Subcutaneous abdominal adipose tissue (tissue), 5 donors: ENCODE measurements around the gene TLE4.

Experiments
- H3K27ac ChIP-seq: one replicate; pipeline ENCODE4 v1.7.0; 2013; ENCODE audit warnings: low read depth, mild to moderate bottlenecking, inconsistent platforms, low read length, moderate library complexity
- H3K27me3 ChIP-seq, 5 donors: one replicate each; pipeline ENCODE4 v1.7.0; 2013; ENCODE audit warnings: low read length in 5 of 5, inconsistent platforms in 1 of 5; ENCODE audit not compliant: control insufficient read depth in 5 of 5, insufficient read depth in 4 of 5
- H3K36me3 ChIP-seq, 5 donors: one replicate each; pipeline ENCODE4 v1.7.0; 2013; ENCODE audit warnings: low read length in 5 of 5; ENCODE audit not compliant: control insufficient read depth in 5 of 5, insufficient read depth in 5 of 5
- H3K4me1 ChIP-seq, 5 donors: one replicate each; pipeline ENCODE4 v1.7.0; 2013; ENCODE audit warnings: low read length in 5 of 5, mild to moderate bottlenecking in 3 of 5, moderate library complexity in 1 of 5; ENCODE audit not compliant: control insufficient read depth in 5 of 5, insufficient read depth in 5 of 5
- H3K4me3 ChIP-seq, 5 donors: one replicate each; pipeline ENCODE4 v1.7.0; 2013; ENCODE audit warnings: low read length in 5 of 5, low read depth in 1 of 5
- H3K9ac ChIP-seq, 5 donors: one replicate each; pipeline ENCODE4 v1.7.0; 2013; ENCODE audit warnings: low read length in 5 of 5, mild to moderate bottlenecking in 4 of 5, moderate library complexity in 3 of 5
- H3K9me3 ChIP-seq, 5 donors: one replicate each; pipeline ENCODE4 v1.7.0; 2013; ENCODE audit warnings: low read length in 5 of 5; ENCODE audit not compliant: control insufficient read depth in 5 of 5
- donor health status: healthy.
- donor health status: healthy.
- donor health status: healthy.
- donor health status: healthy.
- donor health status: healthy.

Gene TLE4

DNA sequence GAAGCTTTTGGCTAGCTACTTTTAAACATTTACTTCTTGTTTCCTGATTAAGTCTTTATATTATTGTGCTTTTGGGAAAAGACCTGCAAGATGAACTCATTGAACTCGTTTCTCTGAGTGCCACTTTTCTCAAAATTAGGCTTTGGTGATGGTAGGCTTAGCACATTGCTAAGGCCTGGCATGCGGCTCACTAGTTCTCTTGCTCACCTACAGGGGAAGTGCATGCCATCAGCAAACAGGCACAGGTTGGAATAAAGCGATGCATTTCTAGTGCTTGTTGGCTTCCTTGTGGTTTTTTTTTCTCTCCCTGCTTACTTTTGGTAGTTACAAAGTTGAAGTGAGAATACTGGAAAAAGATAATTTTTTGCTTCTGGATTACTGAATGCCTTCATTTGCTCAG is 41.4 kb downstream of the TLE4 start:
- H3K9ac ChIP-seq = no peak overlapping the region
- no peaks in the 10 kb centered on the region for H3K27me3 ChIP-seq
- peaks cover 0 to 22% (median 18%) of the 10 kb centered on the region in 5 donors for H3K4me1 ChIP-seq
- H3K4me3 ChIP-seq = no peak overlapping the region
- no peak overlapping the region for H3K27ac ChIP-seq
- no peaks in the 10 kb centered on the region for H3K36me3 ChIP-seq
- no peaks in the 10 kb centered on the region for H3K9me3 ChIP-seq

DNA sequence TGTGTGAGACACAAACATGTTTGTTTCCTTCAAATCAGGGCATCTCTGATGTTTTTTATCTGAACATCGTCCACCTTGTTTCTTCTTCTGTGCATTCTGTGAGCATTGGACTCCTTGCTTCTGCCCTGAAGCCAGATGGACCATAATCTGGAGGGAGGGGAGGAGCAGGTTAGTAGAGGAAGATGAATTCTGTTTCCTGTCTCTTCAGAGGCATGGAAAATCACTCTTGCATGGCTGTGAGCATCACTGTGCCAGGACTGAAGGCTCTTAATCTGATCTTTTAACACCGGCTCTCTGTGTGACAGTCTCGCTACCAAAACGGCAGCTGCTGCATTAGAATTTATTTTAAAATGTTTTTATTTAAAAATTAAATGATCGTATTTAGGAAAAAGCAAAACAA is 43.3 kb downstream of the TLE4 start:
- Histone ChIP-seq H3K9me3 (no peaks in the 10 kb centered on the region), H3K36me3 (no peaks in the 10 kb centered on the region), H3K4me3 (no peak overlapping the region), H3K4me1 (peaks cover 0 to 22% (median 18%) of the 10 kb centered on the region in 5 donors), H3K9ac (no peak overlapping the region), H3K27me3 (no peaks in the 10 kb centered on the region), H3K27ac (no peak overlapping the region)

DNA sequence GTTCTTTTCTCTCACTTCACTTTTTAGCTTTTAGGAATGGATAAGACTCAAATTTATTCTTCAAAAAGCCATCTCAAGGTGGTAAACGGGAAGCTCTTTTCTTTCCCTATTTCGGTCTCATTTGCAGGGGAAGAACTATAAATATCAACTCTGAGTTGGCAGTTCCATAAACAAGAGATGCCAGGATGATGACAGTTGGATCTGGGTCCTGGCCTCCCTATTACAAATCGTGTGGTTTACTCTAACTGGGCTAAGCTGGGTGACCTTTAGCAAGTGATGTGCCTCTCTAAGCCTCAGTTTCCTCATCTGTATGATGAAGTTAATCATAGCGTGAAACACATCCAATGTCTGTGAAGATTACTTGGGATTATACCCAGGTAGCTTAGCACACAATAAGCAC is 44.2 kb downstream of the TLE4 start:
- H3K4me3 ChIP-seq = no peak overlapping the region
- no peaks in the 10 kb centered on the region for H3K27me3 ChIP-seq
- no peak overlapping the region for H3K27ac ChIP-seq
- no peak overlapping the region for H3K9ac ChIP-seq
- no peaks in the 10 kb centered on the region for H3K9me3 ChIP-seq
- H3K36me3 ChIP-seq = no peaks in the 10 kb centered on the region
- H3K4me1 ChIP-seq = peaks cover 0 to 20% (median 16%) of the 10 kb centered on the region in 5 donors

DNA sequence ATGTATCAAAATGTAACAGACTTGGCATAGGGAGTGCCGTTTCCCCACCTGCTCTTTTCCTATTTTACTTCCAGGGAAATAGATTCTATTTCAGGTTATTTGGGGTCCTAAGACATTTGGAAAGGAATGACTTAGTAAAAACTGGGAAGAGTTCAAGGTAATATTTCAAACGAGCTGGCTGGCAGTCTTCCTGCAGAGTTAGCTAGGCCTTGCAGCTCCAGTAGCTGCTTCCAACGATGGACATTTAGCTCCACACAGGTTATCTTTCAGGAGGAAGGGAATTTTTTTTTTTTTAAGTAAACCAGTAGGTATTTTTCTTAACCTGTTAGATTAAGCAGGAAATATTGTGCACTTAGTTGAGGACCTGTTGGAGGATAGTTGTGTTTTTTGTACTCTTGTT is 45.2 kb downstream of the TLE4 start:
- Histone ChIP-seq H3K9me3 (no peaks in the 10 kb centered on the region), H3K27me3 (no peaks in the 10 kb centered on the region), H3K36me3 (no peaks in the 10 kb centered on the region), H3K27ac (no peak overlapping the region), H3K4me1 (peaks cover 0 to 16% (median 11%) of the 10 kb centered on the region in 5 donors), H3K4me3 (no peak overlapping the region), H3K9ac (no peak overlapping the region)

DNA sequence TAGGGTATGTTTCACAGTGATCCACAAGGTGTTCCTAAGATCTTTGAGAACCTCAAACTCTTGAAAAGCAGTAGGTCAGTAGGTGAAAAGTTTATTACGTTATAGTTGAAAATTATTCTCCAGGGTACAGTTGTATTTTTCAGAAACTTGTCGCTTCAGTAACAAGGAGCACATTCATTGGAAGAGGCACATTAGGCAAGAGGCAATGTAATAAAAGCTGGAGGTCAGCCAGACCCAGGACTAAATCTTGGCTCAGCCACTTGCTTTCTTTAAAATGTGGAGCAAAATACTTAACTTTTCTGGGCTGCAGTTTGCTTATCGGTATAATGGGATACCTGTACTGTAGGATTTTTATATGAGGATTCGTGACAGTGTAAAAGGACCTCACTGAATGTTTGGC is 45.6 kb downstream of the TLE4 start:
- Histone ChIP-seq H3K9me3 (no peaks in the 10 kb centered on the region), H3K4me3 (no peak overlapping the region), H3K4me1 (peaks cover 0 to 16% (median 10%) of the 10 kb centered on the region in 5 donors), H3K9ac (no peak overlapping the region), H3K27me3 (no peaks in the 10 kb centered on the region), H3K27ac (no peak overlapping the region), H3K36me3 (no peaks in the 10 kb centered on the region)

DNA sequence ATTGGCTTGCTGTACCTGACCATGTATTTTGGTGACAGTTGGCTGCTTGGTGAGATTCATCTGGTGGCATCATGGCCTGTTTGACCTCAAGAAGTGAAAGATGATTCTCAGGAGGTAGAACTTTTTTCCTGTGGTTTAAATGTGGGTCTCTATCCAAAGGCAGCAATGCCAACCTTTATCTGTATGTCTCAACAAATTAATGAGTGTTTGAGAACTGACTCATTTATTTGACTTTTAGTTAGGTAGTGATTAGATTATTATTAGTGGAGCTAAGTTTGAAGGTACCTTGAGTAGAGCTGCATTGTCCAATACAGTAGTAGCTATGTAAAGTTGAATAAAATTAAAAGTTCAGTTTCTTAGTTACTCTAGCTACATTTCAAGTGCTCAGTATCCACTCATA is 48.2 kb downstream of the TLE4 start:
- no peak overlapping the region for H3K4me3 ChIP-seq
- H3K9me3 ChIP-seq = no peaks in the 10 kb centered on the region
- no peak overlapping the region for H3K27ac ChIP-seq
- no peaks in the 10 kb centered on the region for H3K27me3 ChIP-seq
- H3K4me1 ChIP-seq = peaks cover 0 to 18% (median 11%) of the 10 kb centered on the region in 5 donors
- no peak overlapping the region for H3K9ac ChIP-seq
- H3K36me3 ChIP-seq = no peaks in the 10 kb centered on the region

DNA sequence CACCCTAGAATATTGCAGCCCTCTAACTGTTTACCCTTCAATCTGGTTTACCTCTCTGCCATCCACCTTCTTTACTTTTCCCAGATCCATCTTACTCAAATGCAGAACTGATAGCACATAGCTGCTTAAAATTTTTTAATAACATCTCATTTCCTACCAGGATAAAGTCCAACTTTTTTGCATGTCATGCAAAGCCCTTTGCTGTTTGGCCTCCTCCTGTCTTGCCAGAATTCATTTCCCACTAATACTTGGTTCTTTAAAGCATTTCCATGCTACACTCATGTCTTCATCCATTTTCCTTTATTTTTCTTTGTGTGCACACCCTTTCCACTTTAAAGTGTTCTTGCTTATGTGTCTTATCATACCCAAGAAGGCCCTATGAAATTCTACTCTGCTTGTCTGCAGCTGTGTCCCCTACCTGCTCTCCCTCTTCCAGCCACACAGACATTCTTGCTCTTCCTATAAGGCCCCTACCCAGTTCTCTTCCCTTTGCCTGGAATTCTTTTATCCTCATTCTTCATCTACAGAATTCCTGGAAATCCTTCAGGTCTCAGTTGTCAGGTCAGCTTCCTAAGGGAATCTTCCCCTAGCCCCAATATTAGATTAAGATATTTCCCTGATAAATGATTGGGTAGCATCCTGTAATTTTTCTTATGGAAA is 50.3 kb downstream of the TLE4 start:
- Histone ChIP-seq H3K9ac (no peak overlapping the region), H3K27ac (no peak overlapping the region), H3K36me3 (no peaks in the 10 kb centered on the region), H3K9me3 (no peaks in the 10 kb centered on the region), H3K4me3 (no peak overlapping the region), H3K4me1 (peaks cover 0 to 15% (median 9%) of the 10 kb centered on the region in 5 donors), H3K27me3 (no peaks in the 10 kb centered on the region)

DNA sequence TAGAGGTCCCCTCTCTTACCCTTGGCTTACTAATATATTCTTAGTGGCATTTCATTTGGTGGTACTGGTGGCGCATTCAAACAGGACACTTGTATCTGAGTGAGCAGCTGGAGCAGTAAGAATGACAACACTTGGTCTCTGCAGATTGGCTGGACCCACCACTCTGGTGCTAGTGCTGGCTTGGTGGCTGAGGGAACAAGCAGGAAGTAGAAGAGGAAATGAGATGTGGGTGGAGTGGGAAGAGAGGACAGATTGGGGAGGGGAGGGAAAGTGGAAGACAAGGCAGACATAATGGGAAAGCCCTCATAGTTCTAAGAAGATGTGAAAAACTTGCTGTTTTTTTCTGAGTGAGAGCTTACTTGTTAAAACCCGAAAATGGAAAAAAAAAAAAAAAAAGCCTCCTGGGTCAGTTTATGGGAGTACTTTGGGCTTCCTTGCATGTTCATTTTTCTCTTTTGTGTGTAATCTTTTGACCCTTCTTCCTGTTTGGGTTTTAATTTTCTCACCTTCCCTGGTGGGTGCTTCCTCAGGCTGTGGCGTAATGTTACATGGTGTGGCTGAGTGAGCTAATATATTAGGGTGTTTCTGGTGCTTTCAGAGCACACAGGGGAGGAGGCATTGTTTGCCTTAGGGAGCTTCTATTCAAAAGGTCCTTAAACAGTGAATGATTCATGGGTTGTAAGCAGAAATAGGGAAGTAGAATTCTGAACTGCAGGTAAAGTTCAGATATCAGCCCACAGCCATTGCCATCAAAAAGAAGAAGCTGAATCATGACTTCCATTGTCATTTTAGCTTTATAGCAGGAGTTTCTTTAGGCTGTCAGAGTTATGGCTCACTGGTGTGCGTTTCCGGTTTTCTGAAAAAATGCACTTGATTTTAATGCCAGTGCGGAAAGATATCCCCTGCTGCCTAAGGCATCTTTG is 52.3 kb downstream of the TLE4 start:
- Histone ChIP-seq H3K9ac (no peak overlapping the region), H3K4me1 (peaks cover 0 to 9% (median 0%) of the 10 kb centered on the region in 5 donors), H3K27me3 (no peaks in the 10 kb centered on the region), H3K27ac (no peak overlapping the region), H3K9me3 (no peaks in the 10 kb centered on the region), H3K36me3 (no peaks in the 10 kb centered on the region), H3K4me3 (no peak overlapping the region)

DNA sequence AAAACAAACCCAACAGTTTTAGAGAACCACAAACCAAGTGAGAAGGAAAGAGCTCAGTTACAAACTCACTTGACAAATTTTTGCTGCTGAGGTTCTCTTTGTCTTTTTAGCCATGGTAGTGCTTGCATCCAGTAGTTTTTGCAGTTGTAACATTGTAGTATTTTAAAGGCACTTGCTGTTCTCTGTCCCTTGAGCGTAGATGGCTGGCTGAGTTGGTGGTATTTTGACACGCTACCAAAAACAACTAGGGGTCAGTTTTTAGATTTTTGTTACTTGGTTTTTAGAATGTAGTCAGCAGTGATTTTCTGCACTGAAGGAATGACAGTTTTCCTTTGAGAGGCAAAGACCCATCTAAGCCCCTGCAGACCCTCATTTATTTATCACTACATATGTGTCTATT is 58.0 kb downstream of the TLE4 start:
- H3K4me3 ChIP-seq = no peak overlapping the region
- H3K9me3 ChIP-seq = no peaks in the 10 kb centered on the region
- H3K9ac ChIP-seq = no peak overlapping the region
- no peak overlapping the region for H3K27ac ChIP-seq
- no peaks in the 10 kb centered on the region for H3K36me3 ChIP-seq
- peaks cover 0 to under 1% (median 0%) of the 10 kb centered on the region in 5 donors for H3K4me1 ChIP-seq
- no peaks in the 10 kb centered on the region for H3K27me3 ChIP-seq
